H4 (cell line): Measurements from ENCODE around the gene PABPN1L. TPM values are rescaled to one million over a fixed set of nuclear protein-coding genes. Genes with fewer than 3 reads are reported as not detected.

Experiments
- DNase-seq: peaks from one replicate; pipeline ENCODE4 v3.0.0-alpha.2; 2015; ENCODE audit warnings: low spot score
- total RNA-seq: library from RNA; depleted of rRNA; stranded (reverse); fragments of >200 nt; shearing (Covaris generic); gene quantifications from 2 replicates; pipeline ENCODE4 v1.2.3, GENCODE V29; 2014

PABPN1L gene
- total RNA-seq, 1 experiment from 2014 or later = not detected

DNA sequence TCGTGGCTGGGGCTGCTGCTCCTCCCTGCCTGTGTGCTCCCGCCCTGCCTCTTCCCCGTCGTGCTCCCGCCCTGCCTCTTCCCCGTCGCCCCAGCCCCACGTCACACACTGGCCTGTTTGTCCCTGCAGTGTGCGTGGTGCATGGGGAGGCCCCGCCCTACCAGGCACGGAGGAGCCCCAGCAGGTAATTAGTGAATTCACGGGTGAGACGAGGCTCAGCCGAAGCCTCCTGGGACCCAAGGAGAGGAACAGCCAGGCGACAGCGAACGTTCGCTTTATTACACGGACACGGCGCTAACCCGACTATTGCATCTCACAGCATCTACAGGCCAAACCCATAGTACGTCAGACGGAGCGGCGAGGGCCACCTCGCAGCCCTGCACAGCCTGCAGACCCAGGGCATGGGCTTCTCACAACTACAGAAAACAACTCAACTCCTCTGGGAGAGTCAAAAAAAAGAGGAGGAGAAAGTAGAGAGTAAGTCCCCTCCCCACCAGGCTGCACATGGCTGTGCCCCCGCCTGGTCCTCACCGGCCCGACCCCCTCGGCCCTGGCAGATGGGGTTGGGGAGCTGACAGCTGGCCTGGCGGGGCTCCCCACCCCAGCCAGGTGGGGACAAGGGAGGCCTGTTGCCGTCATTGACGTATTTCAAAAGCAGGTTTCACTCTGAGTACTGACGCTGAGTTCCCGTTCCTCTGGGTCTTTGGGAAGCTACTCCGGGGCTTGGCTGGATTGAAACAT, 4.3 kb upstream of the PABPN1L start:
- no peak for DNase-seq

DNA sequence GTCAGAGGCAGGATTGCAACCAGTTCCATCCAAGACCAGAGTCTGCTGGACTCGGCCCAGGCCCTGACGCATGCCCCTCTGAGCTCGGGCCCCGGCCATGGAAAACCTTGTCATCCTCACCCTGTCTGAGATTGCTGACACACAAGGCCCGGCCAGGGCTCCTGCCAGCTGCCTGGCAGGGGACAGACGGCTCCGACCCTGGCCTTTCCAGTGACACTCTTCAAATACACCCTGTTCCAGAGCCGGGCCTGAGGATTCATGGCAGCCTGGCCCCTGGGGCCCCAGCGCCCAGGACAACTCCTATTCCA, 3.2 kb upstream of the PABPN1L start:
- DNase-seq = no peak

DNA sequence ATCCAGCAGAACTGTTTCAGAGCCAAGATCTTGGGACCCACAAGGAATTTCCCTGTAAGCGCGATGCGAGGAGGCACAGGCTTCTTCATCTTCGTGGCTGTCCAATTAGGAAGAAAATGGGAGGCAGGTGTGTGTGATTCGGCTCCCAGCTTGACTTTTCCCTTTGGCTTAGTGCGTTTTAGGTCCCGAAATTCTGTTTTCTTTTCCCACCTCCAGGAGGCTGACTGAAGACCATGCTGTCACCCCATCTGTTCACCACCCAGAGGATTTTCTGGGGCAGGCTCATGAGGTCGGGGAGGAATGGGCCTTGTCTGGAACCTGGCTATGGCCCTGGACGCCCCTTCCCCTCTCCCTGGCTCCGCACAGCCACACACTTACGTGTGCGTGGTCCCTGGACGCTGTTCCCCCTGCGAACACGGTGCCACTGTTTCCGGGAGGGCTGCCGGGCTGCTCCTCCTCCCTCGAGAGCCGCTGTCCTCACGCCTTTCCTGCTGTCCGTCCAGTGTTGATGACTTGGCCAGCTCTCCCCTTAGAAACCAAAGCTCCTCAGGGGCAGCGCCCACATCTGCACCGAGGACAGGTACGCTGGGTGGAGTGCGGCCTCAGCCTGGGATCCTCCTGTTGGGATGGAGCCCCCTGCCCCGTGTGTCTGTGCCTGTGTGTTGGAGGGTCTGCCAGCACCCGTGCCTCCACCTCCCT, 2.7 kb upstream of the PABPN1L start:
- DNase-seq = no peak

DNA sequence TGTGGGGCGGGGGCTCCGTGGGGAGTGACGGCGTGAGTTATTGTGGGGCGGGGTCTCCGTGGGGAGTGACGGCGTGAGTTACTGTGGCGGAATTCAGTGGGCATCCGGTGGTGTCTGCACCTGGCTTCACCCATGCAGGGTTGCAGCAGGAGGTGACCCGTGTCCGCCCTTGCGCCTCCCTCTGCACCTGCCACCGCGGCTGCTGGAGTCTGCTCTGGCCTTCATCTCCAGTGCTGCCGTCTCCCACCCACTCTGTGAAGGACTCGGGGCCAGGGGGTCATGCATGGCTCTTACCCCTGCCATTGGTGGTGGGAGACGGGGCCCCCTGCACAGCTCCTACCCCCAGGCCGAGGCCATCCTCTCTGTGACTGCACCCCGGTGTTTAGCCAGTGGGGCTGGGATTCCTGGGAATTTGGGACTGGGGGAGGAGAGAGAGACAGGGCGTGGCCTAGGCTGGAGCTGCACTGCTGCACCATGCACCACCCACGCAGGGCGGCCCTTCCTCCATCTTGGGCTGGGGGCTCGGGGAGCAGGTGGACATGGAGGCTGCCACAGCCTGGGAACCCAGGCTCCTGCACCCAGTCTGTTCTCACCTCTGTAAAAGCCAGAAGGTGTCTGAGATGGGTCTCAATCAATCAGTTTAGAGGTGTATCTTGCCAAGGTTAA, 1.3 kb upstream of the PABPN1L start:
- no peak for DNase-seq

- no peak for DNase-seq
These were observed 718 bp downstream of the PABPN1L start for GRCh38 chr16:88865742-88866141.

GRCh38 chr16:88865310-88865709, 1.1 kb downstream of the PABPN1L start:
- DNase-seq = no peak

- DNase-seq = no peak
These were observed 1.9 kb downstream of the PABPN1L start for GRCh38 chr16:88864521-88864920.

DNA sequence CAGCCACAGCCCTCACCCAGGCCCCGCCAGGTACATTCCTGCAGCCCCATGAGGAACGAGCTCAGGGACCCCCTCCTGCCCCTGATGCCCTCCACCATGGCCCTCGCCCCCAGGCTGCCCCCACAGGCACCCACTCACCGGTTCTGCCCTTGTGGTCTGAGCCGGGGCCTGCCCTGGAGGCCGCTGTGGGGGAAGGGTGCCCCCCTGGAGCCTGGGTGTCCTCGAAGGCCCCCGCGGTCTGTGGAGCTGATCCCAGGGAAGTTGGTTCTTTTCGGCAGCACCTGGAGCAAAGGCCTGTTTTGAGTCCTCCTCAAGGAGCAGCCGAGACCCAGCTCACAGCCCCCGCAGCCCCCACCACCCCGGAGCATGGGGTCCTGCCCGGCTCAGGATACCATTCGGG, 2.4 kb downstream of the PABPN1L start:
- DNase-seq = no peak

- no peak for DNase-seq
These were observed 3.0 kb downstream of the PABPN1L start for GRCh38 chr16:88863426-88863825.

DNA sequence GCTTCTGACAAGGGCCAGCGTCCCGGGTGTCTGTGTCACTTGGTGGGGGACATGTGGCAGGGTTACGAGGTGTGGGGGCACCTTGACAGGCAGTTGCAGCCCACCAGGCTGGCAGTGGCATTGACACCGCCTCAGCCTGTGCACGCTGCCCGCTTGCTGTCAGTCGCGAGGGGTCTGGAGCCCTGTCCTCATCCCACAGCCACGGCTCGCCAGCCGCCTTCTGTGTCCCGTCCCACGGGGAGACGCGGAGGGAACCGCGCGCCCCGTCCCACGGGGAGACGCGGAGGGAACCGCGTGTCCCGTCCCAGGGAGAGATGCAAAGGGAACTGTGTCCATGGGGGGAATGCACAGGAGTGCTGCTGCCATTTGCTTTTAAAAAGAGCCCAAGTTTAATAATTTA, 3.5 kb downstream of the PABPN1L start:
- no peak for DNase-seq

GRCh38 chr16:88861359-88861758, 5.1 kb downstream of the PABPN1L start:
- no peak for DNase-seq

GRCh38 chr16:88859381-88860091, 6.9 kb downstream of the PABPN1L start:
- no peak for DNase-seq

DNA sequence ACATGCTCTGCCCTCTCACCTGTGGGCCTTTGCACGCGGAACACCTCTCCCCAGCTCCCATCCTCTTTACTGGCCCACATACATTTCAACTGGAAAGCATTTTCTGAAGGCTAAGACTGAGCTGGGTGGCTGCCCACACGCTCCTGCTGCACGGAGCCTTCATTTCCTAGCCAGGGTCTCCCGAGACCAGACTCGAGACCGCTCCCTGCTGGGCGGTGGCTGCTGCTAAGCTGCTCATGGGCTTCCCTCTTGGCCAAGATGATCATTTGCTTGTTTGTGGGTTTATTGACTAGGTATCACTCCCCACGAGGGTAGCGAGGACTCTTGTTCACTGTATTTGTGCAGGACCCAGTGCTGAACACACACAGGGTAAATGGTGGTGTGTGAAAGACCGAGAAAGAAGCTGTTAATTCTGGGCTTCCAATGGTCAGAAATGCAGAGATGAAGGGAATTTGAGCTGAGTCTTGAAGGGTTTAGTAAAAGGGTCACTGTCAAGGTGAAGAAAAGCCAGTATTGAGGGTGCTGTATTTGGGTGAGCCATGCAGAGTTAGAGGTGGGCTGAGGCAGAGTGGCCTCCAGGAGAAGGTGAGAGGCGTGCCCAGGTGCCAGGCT, 8.6 kb downstream of the PABPN1L start:
- DNase-seq = peak; percentile 72

GRCh38 chr16:88856828-88857727, 9.4 kb downstream of the PABPN1L start, which contains the start of the genes GALNS and TRAPPC2L:
Gene GALNS, minus strand, starts transcription at chr16:88856947. Its CDS starts 70 bp downstream, at chr16:88856877.
Gene TRAPPC2L, plus strand, starts transcription at chr16:88857127. Its CDS starts 24 bp downstream, at chr16:88857151.
- peak; percentile 93 for DNase-seq

DNA sequence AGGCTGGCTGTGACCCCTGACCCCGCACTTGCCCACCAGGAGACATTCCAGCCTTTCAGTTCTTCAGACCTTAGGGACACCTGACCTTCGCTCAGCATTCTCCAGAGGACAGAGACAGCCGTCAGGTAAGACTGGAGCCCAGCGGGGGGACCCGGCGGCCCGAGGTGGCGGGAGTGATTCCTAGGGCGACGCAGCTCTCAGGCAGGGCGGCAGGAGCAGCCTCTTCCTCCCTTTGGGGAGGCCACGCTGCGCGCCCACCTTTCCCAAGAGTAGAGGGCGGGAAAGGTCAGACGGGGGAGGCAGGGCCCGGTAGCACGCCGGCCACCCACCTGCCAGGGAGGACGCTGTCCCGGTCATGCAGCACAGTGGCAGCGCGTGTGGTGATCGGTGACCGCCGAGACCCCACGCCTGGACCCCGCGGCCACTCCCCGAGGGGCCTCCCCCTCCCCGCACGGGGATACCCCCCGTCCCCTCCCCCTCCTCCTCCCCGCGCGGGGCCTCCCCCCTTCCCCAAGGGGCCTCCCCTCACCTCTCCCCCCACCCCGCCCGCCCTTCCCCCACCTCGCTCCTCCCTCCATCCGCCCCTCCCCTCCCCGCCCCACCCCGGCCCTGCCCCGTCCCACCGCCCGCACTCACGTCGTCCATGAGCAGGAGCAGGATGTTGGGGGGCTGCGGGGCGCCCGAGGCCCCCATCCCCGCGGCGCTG, 10.2 kb downstream of the PABPN1L start:
- no peak for DNase-seq

DNA sequence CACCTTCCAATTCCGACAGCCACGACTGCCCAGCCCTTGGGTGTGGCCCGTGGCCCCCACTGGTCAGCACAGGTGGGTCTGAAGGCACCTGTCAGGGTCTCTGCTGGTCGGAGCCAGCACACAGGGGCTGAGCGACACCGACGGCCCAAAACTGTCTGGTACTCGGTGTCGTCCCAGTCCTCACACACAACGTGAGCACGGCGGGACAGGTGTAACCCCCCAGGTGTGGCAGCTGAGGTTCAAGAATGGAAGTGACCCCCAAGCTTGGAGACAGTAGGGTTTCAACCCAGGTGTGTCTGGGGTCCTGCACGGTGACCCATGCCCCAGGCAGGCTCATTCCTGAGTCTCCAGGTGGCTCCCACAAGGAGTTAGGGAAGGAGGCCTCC, 10.7 kb downstream of the PABPN1L start:
- no peak for DNase-seq

DNA sequence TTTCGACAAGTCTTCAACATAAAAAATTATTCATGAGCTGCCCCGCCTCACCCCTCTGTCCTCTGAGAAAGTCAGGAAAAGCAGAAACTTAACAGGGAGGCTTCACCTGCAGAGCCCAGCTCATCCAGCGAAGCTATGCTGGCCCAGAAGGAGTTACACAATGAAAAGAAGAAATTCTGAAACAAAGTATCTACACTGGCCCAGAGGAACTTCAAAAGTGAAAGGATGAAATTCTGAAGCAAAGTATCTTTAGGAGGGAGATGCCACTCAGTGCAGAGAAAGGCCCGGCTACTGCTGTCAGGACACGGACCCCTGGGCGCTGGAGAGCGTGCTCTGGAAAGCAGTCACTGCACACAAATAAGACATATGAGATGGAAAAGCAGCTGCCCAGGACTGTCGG, 11.3 kb downstream of the PABPN1L start:
- no peak for DNase-seq

DNA sequence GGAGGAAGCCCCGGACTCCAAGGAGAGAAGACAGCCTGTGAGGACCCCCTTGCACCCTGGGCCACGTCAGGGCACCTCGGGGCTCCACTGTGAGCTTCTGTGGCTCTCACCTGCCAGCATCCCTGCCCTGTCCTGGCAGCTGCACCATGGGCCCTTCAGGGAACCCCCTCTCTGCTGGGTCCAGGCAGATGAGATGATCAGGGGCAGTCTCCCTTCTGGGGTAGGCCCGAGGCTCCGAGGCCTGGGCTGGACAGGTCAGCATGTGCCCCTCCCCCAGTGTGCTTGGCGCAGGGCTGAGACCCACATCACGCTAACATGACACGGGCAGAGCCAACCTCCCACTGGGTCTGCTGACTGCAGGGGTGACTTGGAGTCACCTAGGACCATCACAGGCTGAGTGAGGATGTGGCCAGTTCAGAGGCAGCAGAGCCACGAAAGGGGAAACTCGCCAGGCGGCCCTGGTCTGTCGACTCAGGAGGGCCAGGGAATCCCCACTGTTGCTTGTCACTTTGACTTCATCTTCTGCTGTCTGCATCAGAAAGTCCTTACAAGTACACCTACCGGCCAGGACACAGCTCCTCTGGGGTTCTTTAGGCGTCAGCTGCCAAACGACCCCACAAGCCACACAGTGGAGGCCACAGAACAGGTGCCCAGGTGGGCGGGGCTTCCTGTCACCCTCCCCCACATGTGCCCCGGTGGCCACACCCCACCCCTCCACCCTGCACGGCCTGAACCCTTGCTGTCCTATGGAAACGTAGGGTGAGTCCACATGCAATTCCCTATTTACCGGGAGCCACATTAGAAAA, 12.0 kb downstream of the PABPN1L start:
- DNase-seq = no peak

DNA sequence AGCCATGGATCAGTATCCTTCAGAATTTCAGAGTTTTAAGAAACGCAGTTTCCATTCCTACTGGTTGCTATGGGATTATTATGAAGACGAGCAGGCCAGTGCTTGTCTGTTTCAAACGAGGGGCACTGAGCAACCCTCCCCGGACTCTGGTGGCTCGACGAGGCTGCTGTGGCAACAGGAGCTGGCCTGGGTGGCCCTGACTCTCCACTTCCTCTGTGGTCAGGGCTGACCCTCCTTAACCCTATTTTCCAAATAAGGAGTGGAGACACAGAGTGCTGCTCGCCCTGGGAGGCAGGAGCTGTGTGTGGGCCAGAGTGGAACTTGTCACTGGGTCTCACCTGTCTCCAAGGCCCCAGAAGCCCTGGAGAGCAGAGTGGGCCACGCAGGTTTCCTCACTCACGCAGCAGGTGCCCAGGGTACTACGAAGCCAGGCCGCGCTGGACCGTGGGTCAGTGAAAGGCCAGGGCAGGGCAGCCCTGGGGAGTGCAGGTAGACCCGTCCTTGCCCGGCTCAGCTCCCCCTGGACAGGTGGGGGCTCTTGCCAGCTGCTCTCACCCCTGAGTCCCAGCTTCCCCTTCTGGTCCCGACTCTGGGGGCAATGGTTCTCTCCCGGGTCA, 13.0 kb downstream of the PABPN1L start:
- no peak for DNase-seq
